ENCODE results near the gene SUN2.

The SUN2 gene

GRCh38 chr22:38753948-38754750 lies 1.6 kb downstream of the SUN2 start:
- no peak for DNase-seq

GRCh38 chr22:38751422-38752346 lies 4.1 kb downstream of the SUN2 start:
- DNase-seq = peak; percentile 81 to 83

- no peak for DNase-seq
Observed at GRCh38 chr22:38751066-38751421, 4.8 kb downstream of the SUN2 start.

- no peak for DNase-seq
Observed at GRCh38 chr22:38750638-38751037, 5.2 kb downstream of the SUN2 start.

- no peak for DNase-seq
Observed at GRCh38 chr22:38750104-38750503, 5.7 kb downstream of the SUN2 start.

- DNase-seq = no peak
Observed at GRCh38 chr22:38748487-38749136, 7.2 kb downstream of the SUN2 start.

- DNase-seq = no peak
Observed at GRCh38 chr22:38745676-38746460, 9.9 kb downstream of the SUN2 start.

- DNase-seq = no peak
Observed at GRCh38 chr22:38744981-38745380, 10.8 kb downstream of the SUN2 start.

- DNase-seq = no peak
Observed at GRCh38 chr22:38742176-38742942, 13.4 kb downstream of the SUN2 start.

- DNase-seq = no peak
Observed at GRCh38 chr22:38741576-38741975, 14.2 kb downstream of the SUN2 start.

- DNase-seq = no peak
Observed at GRCh38 chr22:38741166-38741565, 14.6 kb downstream of the SUN2 start.

- no peak for DNase-seq
Observed at GRCh38 chr22:38740754-38741153, 15.0 kb downstream of the SUN2 start.

GRCh38 chr22:38740116-38740723 lies 15.6 kb downstream of the SUN2 start:
- no peak for DNase-seq

- DNase-seq = no peak
Observed at GRCh38 chr22:38739300-38740055, 16.3 kb downstream of the SUN2 start.

- DNase-seq = no peak
Observed at GRCh38 chr22:38738475-38739070, 17.2 kb downstream of the SUN2 start.

GRCh38 chr22:38737302-38738060 lies 18.3 kb downstream of the SUN2 start:
- no peak for DNase-seq

GRCh38 chr22:38736257-38736570 lies 19.6 kb downstream of the SUN2 start:
- no peak for DNase-seq

- DNase-seq = no peak
Observed at GRCh38 chr22:38735465-38736256, 20.1 kb downstream of the SUN2 start.

GRCh38 chr22:38735126-38735464 lies 20.7 kb downstream of the SUN2 start:
- DNase-seq = no peak
